A549 (cell line): ENCODE results near the gene GSE1.

Experiments
- BHLHE40 ChIP-seq: IDR thresholded peaks from 2 replicates; pipeline ENCODE4 v1.6.1; 2012; ENCODE audit warnings: low read depth, low read length, inconsistent platforms
- CTCF ChIP-seq: fragments of >200 bp; sonication (Bioruptor Twin); formaldehyde crosslinking; IDR thresholded peaks from 3 replicates; pipeline ENCODE4 v1.5.1; 2016
- EP300 ChIP-seq, 2 experiments: fragments of >200 bp; sonication (Bioruptor Twin); formaldehyde crosslinking; IDR thresholded peaks; 2 replicates in 1 of 2; 3 replicates in 1 of 2; pipeline ENCODE4 v1.6.1; 2016 to 2017
- GATA3 ChIP-seq: IDR thresholded peaks from 2 replicates; pipeline ENCODE4 v1.6.1; 2012; ENCODE audit warnings: borderline replicate concordance
- KDM5A ChIP-seq: fragments of 200-600 bp; sonication (generic); IDR thresholded peaks from 2 replicates; pipeline ENCODE4 v1.6.1; 2016; ENCODE audit warnings: antibody characterized with exemption, mild to moderate bottlenecking
- MAFK ChIP-seq: fragments of 450-650 bp; IDR thresholded peaks from 2 replicates; pipeline ENCODE4 v1.6.1; 2014; ENCODE audit not compliant: partially characterized antibody
- MYC ChIP-seq: IDR thresholded peaks from 2 replicates; pipeline ENCODE4 v1.6.1; 2012; ENCODE audit warnings: mild to moderate bottlenecking, inconsistent platforms, low read length, improper control_type of control experiment, borderline replicate concordance
- POLR2A ChIP-seq: IDR thresholded peaks from 2 replicates; pipeline ENCODE4 v1.6.1; 2012; ENCODE audit warnings: mild to moderate bottlenecking, low read length
- RFX5 ChIP-seq: fragments of 450-650 bp; IDR thresholded peaks from 2 replicates; pipeline ENCODE4 v1.7.1; 2014; ENCODE audit warnings: antibody characterized with exemption, mild to moderate bottlenecking, moderate library complexity

DNA sequence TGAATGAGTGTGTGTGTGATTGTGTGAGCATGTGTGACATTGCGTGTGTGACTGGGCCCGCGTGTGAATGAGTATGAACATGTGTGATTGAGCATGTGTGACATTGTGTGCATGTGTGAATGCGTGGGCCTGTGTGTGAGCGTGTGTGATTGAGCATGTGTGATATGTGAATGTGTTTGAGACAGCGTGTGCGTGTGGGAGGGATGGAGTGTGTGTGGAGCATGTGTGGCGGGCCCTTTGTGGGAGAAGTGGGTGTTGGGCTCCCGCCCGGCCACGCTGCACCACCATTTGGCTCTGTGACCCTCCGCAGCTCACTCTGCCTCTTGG, 22.7 kb upstream of the GSE1 start:
- TF ChIP-seq CTCF (no peak), BHLHE40 (no peak), MAFK (no peak), POLR2A (no peak), KDM5A (no peak), RFX5 (no peak), GATA3 (no peak), MYC (no peak), EP300 (IDR thresholded peaks at IDR 0.05) (no peak)
